ENCODE results near the gene TMTC2.

Gene TMTC2

DNA sequence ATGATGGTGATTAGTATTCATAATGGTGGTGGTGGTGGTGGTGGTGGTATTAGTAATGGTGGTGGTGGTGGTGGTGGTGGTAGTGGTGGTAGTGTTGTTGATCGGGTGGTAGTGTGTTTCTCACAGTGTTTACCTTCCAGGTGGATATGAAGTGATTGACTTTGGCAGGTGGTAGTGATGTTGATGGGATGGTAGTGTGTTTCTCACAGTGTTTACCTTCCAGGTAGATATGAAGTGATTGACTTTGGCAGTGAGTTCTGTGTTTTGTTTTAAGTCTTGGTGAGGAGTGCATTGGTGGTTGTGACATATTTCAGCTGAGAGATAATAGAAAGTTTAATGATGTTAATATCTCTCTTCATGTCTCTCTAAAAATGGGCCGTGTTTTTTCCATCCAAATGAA is 189.4 kb downstream of the TMTC2 start:
- DNase-seq (ENCODE audit: low read depth in 1 of 2, low spot score in 1 of 2), result no peak

DNA sequence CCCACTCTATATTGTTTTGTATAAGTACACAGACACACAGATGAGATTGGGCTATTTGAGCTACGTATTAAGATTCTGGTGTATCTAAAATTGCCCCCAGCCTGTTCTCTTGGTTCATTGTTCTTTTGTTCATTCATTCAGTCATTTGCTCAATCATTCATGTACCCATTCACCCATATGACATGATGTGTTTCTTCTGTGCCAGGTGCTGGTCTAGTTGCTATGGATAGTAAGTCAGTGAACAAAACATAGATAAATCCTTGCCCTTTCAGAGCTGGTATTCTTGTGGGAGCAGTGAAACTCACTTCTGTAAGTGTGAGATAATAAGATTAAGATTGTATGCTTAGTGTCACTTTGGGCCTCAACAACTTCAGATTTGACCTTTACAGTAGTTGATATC is 191.3 kb downstream of the TMTC2 start:
- no peak for DNase-seq (ENCODE audit: low read depth in 1 of 2, low spot score in 1 of 2)

DNA sequence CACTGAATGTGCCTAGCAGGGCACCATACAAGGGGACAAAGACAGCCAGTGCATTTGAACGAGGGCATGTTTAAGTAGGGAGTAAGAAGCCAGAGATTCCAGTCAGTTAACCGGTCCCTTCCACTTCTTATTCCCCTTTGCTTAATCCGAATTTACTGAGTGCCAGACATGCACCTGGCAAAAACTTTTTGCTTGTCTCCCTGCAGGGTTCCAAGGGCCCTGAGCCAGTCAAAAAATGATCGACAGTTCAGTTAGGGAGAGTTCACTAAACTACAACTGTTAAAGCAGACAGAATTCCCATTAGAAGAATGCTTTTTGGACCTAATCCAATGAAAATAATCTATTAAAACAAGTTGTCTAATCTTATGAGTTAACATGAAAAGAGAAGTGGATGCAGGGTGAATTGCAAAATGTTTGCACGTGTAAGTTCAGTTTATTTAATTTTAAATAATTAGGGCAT is 193.8 kb downstream of the TMTC2 start:
- DNase-seq (ENCODE audit: low read depth in 1 of 2, low spot score in 1 of 2), result no peak

DNA sequence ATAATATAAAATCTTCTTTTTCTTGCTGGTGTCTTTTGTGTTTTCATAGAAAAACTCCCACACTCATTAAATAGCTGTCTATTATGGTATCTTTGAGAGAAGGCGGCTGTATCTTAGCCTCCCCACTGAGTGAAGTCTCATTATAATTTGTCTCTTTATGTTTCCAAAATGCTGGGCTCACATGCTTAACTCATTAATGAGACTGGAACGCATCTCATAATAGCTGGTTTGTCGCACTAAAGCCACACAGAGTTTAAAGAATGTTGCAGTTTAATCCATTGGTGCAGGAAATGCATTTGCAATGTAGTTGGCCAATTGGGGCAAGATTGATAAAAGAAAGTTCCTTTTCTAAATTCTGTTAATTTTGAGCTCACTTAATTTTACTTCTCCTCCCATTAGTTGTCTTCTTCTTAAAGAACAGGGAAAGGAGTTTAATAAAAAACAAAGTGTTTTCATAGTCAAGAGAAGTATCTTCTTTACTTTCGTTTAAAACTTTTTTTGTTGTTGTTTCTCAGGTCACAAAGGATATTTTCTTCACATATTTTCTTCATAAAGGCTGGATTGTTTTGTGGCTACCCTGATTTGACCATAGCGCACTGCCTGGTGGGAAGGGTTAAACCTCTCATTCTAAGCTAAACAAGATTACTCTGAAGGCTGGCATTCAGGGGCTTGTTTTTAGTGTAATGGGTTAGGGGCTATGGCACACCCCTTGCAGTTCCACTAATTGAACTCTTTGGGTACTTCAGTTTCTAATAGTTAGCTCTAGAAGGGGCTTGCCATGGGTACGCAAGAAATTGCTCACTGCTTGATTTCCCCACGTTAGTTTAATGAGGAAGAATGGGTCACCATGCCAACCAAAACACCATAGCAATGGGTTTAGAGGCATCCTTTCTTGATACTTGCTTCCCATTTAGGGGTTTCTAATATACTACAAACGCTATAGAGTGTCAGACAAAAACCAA is 197.0 kb downstream of the TMTC2 start:
- DNase-seq (ENCODE audit: low read depth in 1 of 2, low spot score in 1 of 2), result no peak

DNA sequence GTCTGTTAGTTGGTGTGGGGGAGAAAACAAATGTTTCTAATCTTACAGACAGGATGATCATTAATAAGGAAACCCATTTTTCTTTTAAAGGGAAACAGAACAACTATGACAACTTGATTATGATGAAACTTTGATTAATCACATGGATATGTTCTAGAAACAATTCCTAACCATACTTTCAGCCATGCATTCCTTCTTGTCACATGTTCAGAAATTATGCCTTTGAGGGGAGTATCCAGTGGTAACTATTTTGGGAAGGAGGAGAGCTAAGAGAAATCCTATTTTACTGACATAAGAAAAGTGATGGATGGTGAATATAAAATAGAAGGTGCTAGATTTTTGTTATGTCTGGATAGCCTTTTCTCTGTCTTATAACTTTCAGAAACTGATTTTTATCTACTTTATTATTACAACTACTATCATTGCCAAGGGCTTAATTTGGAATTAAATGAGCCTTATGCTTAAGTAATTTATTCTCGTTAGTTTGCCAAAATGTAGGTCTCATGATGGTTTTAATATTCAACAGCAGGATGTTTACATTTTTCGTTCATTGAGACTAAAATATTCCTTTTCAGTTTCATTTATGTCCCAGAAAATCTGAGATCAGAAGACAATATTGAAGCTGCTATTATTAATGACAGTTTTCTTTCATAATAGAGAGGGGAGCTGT is 200.1 kb downstream of the TMTC2 start:
- no peak for DNase-seq (ENCODE audit: low read depth in 1 of 2, low spot score in 1 of 2)

DNA sequence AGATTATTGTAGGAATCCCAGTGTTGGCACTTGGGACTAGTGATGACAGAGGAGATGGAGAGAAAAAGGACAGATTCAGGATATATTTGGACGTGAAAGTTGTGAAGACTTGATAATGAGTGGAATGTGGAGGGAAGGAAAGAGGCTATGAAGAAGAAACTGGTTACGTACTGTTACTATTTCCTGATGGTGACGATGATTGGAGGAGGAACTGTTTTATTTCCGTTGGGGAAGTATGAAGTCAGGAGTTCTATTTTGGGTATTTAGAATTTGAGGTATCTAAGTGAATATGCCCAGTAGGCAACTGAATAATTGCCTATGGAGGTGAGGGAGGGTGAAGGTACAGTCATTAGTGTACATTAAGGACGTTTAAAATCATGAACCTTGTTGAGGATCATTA is 207.2 kb downstream of the TMTC2 start:
- no peak for DNase-seq (ENCODE audit: low read depth in 1 of 2, low spot score in 1 of 2)

DNA sequence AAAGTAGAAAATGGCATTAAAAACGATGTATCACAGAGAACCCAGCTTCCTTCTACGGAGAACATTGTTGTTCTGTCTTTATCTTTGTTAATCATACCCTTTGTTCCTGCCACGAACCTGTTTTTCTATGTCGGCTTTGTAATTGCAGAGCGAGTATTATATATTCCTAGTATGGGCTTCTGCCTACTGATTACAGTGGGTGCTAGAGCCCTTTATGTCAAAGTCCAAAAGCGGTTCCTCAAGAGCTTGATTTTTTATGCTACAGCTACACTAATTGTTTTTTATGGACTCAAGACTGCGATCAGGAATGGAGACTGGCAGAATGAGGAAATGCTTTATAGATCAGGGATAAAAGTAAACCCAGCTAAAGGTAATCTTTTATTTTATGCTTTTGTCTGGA is 209.6 kb downstream of the TMTC2 start:
- DNase-seq (ENCODE audit: low read depth in 1 of 2, low spot score in 1 of 2), result no peak

DNA sequence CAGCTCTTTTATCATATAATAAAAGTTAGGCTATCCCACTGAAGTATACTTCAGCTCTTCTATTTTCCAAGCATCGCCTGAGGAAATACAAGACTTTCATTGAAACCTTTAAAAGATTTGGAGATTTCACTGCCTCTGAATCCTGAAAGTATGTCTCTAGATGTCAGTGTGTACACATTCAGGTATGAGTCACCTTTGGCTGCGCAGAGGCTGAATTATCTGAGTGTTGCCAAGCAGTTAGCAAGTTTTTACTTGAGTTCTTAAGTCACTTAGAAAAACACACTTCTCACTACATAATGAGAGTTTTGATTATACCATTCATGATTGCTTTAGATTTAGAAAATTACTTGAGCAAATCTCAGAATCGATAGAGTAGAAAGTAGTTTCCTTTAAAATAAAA is 210.3 kb downstream of the TMTC2 start:
- DNase-seq (ENCODE audit: low read depth in 1 of 2, low spot score in 1 of 2), result no peak

DNA sequence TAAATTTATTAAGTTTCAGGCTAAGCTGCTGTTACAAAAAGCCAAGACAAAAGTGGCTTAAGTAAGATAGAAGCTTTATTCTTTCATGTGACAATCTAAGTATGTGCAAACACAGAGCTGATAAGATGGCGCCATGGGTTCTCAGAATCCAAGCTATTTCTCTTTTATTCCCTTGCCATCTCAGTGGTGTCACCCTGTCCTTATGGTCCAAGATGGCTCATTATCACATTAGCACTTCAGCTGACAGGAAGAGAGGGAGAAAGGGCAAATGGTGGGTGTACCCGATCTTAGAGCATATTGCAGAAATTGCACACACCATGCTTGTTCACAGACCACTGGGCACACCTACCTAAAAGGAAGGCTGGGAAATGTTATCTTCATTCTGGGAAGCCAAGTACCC is 211.7 kb downstream of the TMTC2 start:
- no peak for DNase-seq (ENCODE audit: low read depth in 1 of 2, low spot score in 1 of 2)

DNA sequence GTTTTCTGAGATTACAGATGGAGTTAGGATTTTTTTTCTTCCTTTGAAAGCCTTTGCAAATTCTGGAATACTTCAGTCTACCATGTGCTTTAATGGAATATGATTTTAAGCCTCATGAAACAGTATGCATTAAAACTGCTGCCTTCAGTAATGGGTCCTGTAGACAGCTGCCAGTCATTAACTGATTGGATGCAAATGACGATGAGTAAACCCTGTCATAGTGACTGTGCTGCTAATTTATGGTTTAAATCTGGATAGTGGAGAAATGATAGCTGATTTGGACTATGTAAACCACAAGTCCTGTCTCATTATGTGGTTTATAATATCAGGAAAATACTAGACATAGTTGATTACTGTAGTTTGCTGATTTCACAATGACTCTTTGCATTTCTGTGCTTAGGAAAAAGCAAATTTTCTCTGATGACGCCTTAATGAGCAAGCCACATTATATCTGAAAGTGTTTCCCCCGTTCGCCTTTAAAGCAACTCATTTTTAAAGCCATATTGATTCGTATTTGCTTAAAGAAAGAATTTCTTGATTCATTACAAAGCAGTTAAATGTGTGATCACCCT is 217.6 kb downstream of the TMTC2 start:
- no peak for DNase-seq (ENCODE audit: low read depth in 1 of 2, low spot score in 1 of 2)

DNA sequence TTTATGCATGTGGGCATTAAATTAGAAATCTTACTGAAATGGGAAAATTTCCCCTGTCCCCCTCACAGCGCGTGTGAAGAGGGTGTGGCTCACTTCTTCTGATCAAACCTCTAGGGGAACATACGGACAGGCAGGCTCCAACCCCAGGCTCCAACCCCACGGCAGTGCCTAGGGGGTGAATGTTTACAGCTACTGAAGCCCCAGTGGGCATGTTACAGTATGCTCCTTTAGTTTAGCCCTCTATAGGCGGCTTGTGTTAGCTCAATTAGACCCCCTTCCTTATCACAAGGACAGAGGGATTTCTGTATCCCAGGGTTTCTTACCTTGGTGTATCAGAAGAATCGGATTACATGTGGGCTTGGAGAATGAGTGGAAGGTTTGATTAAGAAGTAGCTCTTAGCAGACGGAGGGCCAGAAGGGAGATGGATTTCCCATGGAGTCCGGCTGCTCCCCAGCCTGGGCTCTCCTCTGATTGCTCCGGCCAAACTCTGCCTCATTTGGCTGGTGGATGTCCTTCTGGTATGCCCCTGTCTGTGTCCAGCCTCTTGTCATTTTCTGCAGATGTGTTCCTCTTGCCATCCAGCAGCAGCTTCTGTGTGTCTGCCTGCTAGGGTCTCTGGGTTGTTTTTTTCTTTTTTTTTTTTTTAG is 223.7 kb downstream of the TMTC2 start:
- DNase-seq (ENCODE audit: low read depth in 1 of 2, low spot score in 1 of 2), result no peak

DNA sequence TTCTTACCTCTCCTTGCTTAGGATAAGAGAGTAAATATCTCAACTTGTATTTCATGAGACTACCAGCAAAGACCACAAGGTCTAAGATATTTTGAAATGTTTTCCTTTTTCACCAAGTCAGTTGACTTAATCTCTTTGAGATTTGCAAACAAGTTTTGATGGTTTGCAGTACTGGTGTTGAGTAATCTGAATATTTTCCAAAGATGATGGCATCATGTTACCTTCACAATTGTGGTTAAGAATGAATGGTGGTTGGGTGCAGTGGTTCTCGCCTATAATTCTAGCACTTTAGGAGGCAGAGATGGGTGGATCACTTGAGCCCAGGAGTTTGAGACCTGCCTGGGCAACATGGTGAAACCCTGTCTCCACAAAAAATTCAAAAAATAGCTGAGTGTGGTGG is 225.7 kb downstream of the TMTC2 start:
- DNase-seq (ENCODE audit: low read depth in 1 of 2, low spot score in 1 of 2), result no peak

DNA sequence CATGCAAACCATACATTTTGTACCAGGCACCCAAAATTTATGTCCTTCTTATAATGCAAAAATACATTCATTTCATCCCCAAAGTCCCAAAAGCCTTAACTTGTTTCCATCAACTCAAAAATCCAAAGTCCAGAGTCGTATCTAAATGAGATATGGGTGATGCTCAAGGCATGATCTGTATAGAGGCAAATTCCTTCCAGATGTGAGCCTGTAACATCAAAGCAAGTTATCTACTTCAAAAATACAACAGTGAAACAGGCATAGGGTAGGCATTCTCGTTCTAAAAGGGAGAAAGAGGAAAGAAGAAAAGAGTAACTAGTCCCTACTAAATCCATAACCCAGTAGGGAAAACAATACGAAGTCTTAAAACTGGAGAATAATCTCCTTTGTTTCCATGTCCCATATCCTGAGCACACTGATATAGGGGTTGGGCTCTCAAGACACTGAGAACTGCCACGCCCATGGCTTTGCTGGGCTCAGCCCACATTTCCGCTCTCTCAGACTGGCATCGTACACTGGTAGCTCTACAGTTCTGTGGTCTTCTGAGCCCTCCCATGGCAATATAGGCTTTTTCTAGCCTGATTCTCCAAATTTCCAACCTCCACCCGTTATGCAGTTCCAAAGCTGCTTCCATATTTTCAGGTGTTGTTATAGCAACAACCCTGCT is 232.8 kb downstream of the TMTC2 start:
- no peak for DNase-seq (ENCODE audit: low read depth in 1 of 2, low spot score in 1 of 2)

DNA sequence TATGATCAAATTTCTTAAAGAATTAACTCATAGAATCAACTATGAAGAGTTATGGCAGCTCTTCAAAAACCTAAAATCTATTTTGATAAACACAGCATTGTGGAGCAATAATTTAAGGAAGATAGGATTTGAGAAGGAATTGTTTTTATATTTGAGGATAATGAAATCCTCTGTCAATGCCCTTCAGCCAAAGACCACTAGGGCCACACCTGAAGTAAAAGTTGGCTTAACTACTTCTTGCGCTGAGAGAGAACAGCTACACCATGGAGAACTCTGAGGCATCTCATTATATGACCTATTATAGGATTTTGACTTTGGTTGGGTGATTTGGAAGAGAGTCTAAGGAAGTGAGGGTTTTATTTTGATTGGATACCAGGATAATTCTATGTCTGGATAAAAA is 237.2 kb downstream of the TMTC2 start:
- DNase-seq (ENCODE audit: low read depth in 1 of 2, low spot score in 1 of 2), result no peak

DNA sequence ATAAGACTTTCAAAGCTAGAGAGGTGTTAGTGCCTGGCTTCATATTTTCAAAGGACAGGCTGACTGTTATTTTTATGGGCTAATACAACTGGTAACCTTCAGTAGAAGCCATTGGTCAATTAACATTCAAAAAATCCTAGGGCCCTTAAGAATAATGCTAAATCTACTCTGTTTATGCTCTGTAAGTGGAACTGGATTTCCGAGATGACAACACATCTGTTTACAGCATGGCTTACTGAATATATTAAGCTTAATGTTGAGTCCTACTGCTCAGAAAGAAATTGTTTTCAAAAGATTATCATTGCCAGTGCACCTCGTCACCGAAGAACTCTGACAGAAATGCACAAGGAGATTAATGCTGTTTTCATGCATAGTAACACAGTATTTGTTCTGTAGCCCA is 239.9 kb downstream of the TMTC2 start:
- DNase-seq (ENCODE audit: low read depth in 1 of 2, low spot score in 1 of 2), result no peak

DNA sequence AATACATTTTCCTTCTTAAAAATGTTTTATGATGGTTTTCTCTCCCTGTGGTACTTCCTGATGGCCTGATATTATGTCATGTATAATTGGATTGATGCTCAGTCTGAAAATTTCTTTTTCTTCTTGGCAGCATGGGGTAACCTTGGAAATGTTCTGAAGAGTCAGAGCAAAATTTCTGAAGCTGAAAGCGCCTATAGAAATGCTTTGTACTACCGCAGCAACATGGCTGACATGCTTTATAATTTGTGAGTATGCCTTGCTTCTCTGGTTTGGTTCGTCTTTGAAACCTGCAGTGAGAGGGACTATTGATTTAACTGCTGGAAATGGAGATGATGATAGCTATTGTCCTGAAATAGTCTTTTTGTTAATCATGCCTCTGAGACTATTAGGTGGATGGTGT is 243.6 kb downstream of the TMTC2 start:
- no peak for DNase-seq (ENCODE audit: low read depth in 1 of 2, low spot score in 1 of 2)

DNA sequence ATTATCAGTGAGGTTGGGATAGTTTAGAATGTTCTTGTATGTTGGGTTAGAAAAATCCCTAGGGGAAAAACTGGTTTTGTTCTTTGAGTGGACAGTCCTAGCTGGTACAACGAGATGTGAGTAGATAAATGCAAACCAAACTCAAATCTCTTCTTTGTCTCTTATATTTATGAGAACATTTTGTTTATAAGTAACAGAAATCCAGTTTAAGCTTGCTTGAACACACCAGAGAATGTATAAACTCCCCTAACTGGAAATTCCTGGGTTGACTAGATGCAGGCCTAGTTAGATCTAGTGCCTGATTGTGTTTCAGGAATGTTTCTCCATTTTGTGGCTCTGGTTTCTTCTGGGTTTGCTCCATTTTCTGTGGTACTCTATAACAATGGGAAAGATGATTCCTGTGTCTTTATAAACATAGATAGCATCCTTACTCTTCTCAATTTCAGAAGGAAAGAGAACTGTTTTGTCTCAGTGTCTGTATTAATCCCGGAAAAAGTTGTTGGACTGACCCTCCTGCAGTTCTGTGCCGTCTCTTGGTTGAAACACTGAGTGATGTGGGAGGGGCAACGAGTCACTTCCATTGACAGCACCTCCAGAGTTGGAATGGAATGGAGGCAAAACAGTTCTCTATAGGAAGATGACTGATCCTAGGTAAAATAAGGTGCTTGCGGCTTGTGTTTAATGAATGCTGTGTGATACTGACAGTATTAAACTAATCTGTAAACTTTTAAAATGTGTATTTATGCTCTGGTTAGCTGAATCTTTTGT is 244.8 kb downstream of the TMTC2 start:
- no peak for DNase-seq (ENCODE audit: low read depth in 1 of 2, low spot score in 1 of 2)

DNA sequence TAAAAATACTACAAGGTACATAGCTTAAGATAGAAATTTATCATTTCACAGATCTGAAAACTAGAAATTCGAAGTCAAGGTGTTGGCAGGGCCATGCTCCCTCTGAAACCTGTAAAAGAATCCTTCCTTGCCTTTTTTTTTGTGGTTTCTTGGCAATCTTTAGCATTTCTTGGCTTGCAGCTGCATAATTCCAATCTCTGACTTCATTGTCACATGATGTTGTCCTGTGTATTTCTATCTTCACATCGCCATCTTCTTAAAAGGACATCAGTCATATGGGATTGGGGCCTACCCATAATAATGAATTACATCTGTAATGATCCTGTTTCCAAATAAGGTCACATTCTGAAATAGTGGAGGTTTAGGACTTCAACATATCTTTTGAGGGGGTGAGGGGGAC is 250.4 kb downstream of the TMTC2 start:
- DNase-seq (ENCODE audit: low read depth in 1 of 2, low spot score in 1 of 2), result no peak

DNA sequence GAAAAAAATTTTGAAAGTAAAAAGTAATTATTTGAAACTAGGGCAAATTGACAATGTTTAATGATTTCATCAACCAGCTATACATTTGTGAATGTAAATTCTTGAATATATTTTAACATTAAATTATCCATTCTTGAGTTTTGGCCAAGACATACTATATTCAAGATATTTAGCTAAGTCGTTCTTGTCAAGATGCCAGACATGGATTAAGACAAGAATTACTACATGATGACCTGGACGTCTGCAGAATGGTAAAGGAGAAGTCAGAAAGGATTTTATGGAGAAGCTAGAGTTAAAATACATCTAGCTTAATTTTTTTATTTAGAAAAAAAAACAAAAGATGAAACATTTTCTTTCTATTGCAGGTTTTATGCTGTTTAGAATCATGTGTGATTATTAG is 255.8 kb downstream of the TMTC2 start:
- no peak for DNase-seq (ENCODE audit: low read depth in 1 of 2, low spot score in 1 of 2)

DNA sequence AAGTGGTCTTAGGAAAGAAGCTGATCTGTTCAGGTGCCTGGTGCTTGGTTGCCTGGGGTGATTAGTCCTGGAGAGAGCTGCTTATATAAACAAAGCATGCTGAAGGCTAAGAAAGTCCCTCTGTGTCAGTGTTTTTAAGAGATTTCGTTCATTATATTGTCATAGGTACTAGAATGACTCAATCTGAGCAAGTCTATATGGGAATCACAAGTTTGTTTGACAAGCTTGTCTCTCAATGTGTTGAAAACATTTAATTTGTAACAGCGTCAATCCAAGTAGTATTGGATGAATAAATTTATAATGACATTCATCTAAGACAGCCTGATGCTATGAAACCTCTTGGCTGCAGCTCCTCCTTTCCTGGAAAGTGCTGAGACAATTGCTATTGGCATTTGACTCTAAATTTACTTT is 256.3 kb downstream of the TMTC2 start:
- no peak for DNase-seq (ENCODE audit: low read depth in 1 of 2, low spot score in 1 of 2)
